Mesothelial cell of epicardium (in vitro differentiated cells): ENCODE results near the gene PTPN14. TPM values are rescaled to one million over a fixed set of nuclear protein-coding genes. Genes with fewer than 3 reads are reported as not detected.

Source experiments
- DNase-seq, 2 experiments: peaks; one replicate each; pipeline ENCODE4 v3.0.0; 2021; ENCODE audit warnings: low spot score in 2 of 2; ENCODE audit not compliant: unreplicated experiment in 2 of 2
- H3K27ac Mint-ChIP-seq: 2 replicates; pipeline ENCODE4 v1.8.0; 2021; ENCODE audit warnings: mixed read lengths
- H3K27me3 Mint-ChIP-seq: 2 replicates; pipeline ENCODE4 v1.8.0; 2021; ENCODE audit warnings: low read depth, mixed read lengths
- H3K36me3 Mint-ChIP-seq: 2 replicates; pipeline ENCODE4 v1.8.0; 2021; ENCODE audit warnings: mixed read lengths
- H3K4me1 Mint-ChIP-seq: 2 replicates; pipeline ENCODE4 v1.8.0; 2021; ENCODE audit warnings: mixed read lengths
- H3K4me3 Mint-ChIP-seq: 2 replicates; pipeline ENCODE4 v1.8.0; 2021; ENCODE audit warnings: mild to moderate bottlenecking, moderate library complexity, mixed read lengths
- H3K9me3 Mint-ChIP-seq: 2 replicates; pipeline ENCODE4 v1.8.0; 2021; ENCODE audit warnings: mixed read lengths
- total RNA-seq: library from RNA; stranded (reverse); gene quantifications from 3 replicates; pipeline ENCODE4 v1.2.1, GENCODE V29; 2021
- TF ChIP-seq, protein P1 (sequence below): fragments of 200-600 bp; sonication (generic); IDR thresholded peaks from one replicate; pipeline ENCODE4 v1.5.0; 2021; ENCODE audit warnings: antibody characterized with exemption; ENCODE audit not compliant: unreplicated experiment

PTPN14 gene
- total RNA-seq, 1 donor from 2014 or later = 75.8 TPM

DNA sequence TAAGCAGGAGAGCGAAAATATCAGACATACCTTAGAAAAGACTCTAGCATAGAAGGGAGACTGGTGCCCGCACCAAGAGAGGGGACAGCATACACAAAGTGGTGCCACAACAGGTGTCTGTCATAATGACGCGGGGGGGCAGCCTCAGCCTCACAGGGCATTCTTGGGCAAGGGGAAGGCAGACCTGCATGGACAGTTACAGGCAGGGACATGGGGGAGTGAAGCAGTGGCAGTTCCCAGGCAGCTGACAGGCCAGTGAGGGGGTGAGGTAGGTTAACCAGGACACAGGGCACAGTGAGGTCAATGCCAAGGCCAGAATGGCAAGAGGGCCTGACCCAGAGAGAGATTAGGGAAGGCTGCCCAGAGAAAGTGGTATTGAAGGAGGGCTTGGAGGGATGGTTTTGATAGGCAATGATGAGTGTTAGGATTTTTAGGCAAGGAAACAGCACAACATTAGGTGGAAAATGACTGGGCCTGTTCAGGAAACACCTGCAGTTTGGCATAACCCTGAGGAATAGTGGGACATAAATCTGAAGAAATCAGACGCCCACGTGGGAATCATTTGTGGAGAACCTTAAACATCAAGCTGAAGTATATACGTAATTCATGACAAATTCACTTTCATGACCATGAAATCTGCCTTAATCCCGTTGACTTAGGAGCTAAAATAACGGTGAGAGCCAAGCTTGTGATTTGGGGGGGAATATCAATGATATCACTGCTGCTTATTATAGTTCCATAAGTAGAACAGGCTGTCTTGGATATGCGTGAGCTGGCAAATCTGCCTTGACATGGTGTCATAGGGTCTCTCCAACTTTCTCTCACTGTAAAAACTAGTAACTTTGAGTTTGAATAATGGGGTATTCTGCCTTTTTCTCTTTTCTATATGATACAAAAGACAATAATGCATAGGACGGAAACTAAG lies 8.9 kb downstream of the PTPN14 start:
- Mint-ChIP-seq H3K4me3 (no peak overlapping the region), H3K27ac (peak overlapping the region; percentile 59), H3K9me3 (no peaks in the 10 kb centered on the region), H3K36me3 (no peaks in the 10 kb centered on the region), H3K4me1 (peaks cover 66% of the 10 kb centered on the region), H3K27me3 (no peaks in the 10 kb centered on the region)
- TF ChIP-seq, protein P1, sequence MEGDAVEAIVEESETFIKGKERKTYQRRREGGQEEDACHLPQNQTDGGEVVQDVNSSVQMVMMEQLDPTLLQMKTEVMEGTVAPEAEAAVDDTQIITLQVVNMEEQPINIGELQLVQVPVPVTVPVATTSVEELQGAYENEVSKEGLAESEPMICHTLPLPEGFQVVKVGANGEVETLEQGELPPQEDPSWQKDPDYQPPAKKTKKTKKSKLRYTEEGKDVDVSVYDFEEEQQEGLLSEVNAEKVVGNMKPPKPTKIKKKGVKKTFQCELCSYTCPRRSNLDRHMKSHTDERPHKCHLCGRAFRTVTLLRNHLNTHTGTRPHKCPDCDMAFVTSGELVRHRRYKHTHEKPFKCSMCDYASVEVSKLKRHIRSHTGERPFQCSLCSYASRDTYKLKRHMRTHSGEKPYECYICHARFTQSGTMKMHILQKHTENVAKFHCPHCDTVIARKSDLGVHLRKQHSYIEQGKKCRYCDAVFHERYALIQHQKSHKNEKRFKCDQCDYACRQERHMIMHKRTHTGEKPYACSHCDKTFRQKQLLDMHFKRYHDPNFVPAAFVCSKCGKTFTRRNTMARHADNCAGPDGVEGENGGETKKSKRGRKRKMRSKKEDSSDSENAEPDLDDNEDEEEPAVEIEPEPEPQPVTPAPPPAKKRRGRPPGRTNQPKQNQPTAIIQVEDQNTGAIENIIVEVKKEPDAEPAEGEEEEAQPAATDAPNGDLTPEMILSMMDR = no peak
- no peak for DNase-seq

DNA sequence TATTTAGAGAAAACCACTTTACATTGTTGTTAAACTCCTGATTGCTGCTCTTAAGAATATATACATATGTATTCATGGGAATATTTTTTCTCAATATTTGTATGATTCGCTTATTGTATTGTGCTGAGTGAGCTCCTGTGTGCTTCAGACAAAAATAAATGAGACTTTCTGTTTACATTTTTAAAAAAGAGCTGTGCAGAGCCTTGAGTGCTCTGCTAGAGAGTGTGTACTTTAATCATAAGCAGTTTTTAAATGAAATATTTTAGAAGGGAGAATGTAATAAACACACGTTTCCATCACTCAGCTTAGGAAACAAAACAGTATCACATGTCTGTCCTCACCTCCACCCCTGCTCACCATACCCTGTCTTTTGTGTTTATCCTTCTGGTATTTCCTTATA lies 9.7 kb downstream of the PTPN14 start:
- Mint-ChIP-seq H3K27me3 (no peaks in the 10 kb centered on the region), H3K36me3 (no peaks in the 10 kb centered on the region), H3K9me3 (no peaks in the 10 kb centered on the region), H3K4me1 (peaks cover 66% of the 10 kb centered on the region), H3K4me3 (no peak overlapping the region), H3K27ac (peak overlapping the region; percentile 59)
- TF ChIP-seq, protein P1 = no peak
- no peak for DNase-seq

DNA sequence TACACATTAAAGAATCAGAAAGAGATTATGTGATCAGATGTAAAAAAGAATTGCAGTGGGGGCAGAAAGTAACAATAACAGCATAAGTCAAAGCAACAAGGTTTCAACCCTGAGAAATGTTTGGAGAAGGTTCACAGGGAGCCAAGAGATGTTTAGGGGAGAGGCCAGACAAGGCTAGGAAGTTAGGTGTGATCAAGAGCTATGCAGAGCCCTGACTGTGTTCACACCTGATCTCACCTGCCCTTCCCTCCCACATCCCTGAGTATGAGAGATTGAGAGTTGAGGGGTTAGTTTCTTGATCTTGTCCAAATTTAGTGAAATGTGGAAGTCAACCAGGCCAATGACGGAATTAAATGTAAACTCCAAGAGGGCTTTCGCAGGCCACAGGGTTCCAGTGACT lies 10.2 kb downstream of the PTPN14 start:
- H3K9me3 Mint-ChIP-seq = no peaks in the 10 kb centered on the region
- no peaks in the 10 kb centered on the region for H3K36me3 Mint-ChIP-seq
- TF ChIP-seq, protein P1 = no peak
- H3K4me3 Mint-ChIP-seq = no peak overlapping the region
- no peaks in the 10 kb centered on the region for H3K27me3 Mint-ChIP-seq
- no peak overlapping the region for H3K27ac Mint-ChIP-seq
- DNase-seq = no peak
- H3K4me1 Mint-ChIP-seq = peaks cover 61% of the 10 kb centered on the region

DNA sequence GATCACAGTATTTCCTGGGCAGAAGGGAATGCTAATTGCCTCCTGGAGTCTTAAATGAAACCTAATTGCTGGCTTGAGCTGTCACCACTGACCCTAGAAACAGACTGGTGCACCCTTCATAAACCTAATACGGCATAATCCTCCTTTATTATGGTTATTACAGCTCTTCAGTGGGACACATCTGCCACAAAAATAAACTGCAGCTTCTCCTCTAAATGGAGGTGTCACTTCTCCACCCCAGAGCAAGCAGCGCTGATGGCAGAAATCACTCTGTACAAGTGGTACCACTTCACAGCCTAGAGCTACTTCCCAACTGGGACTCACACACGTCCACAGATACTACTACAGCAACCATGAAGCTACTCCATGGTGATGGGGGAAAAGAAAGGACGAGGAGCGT lies 11.1 kb downstream of the PTPN14 start:
- H3K27ac Mint-ChIP-seq = peak overlapping the region; percentile 69
- H3K36me3 Mint-ChIP-seq = no peaks in the 10 kb centered on the region
- no peak overlapping the region for H3K4me3 Mint-ChIP-seq
- no peaks in the 10 kb centered on the region for H3K27me3 Mint-ChIP-seq
- DNase-seq = no peak
- H3K4me1 Mint-ChIP-seq = peaks cover 58% of the 10 kb centered on the region
- H3K9me3 Mint-ChIP-seq = no peaks in the 10 kb centered on the region
- TF ChIP-seq, protein P1 = no peak

DNA sequence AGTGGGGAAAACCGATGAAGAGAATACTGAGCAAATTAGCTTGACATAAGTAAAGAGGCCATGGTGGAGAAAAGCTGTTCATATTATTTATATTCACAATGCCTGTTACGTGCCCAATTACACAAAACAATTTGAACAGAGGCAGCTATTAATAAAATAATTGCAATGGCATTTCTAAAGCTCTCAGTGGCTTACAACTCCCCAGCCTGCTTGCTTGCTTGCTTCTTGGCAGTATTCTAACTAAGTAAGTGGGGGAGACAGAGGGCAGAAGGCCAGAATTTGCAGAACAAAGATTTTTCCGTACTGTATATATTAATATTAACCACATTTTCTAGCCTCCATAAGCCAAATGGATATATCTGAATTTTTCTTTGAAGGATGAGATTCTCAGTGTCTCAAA lies 12.9 kb downstream of the PTPN14 start:
- peaks cover 4% of the 10 kb centered on the region for H3K36me3 Mint-ChIP-seq
- peak overlapping the region; percentile 36 for H3K27ac Mint-ChIP-seq
- TF ChIP-seq, protein P1 = no peak
- peaks cover 3% of the 10 kb centered on the region for H3K9me3 Mint-ChIP-seq
- H3K4me3 Mint-ChIP-seq = no peak overlapping the region
- H3K27me3 Mint-ChIP-seq = no peaks in the 10 kb centered on the region
- no peak for DNase-seq
- peaks cover 52% of the 10 kb centered on the region for H3K4me1 Mint-ChIP-seq
